SK-N-SH treated with all-trans-retinoic acid at 6 μM for 48 hours (cell line): Measurements from ENCODE around the gene TRMO.

ENCODE experiments used
- ATAC-seq: fragments of 200-7000 bp; cut with Tn5 transposase; 3 replicates; pipeline ENCODE4 v1.9.1; 2020; ENCODE audit warnings: mild to moderate bottlenecking, moderate library complexity
- ARNTL ChIP-seq: fragments of 450-650 bp; formaldehyde crosslinking; IDR thresholded peaks from 2 replicates; pipeline ENCODE4 v1.5.0; 2020; ENCODE audit warnings: low read depth, mild to moderate bottlenecking, moderate library complexity, borderline replicate concordance
- BACH2 ChIP-seq: fragments of 250-450 bp; sonication (Bioruptor Pico); IDR thresholded peaks from 2 replicates; pipeline ENCODE4 v1.9.0; 2021; ENCODE audit warnings: mild to moderate bottlenecking, borderline replicate concordance
- CSDC2 ChIP-seq: fragments of 250-450 bp; sonication (Bioruptor Pico); IDR thresholded peaks from 2 replicates; pipeline ENCODE4 v1.5.0; 2020; ENCODE audit warnings: mild to moderate bottlenecking, moderate library complexity
- ESRRG ChIP-seq: fragments of 250-450 bp; sonication (Bioruptor Pico); IDR thresholded peaks from 2 replicates; pipeline ENCODE4 v1.6.1; 2021; ENCODE audit warnings: mild to moderate bottlenecking
- GLIS3 ChIP-seq: fragments of 250-450 bp; sonication (Bioruptor Pico); IDR thresholded peaks from 2 replicates; pipeline ENCODE4 v1.5.0; 2020; ENCODE audit warnings: mild to moderate bottlenecking, moderate library complexity
- ISL1 ChIP-seq: fragments of 250-450 bp; sonication (Bioruptor Pico); IDR thresholded peaks from 2 replicates; pipeline ENCODE4 v2.1.2; 2022; ENCODE audit warnings: mild to moderate bottlenecking, moderate library complexity
- OSR1 ChIP-seq: fragments of 250-450 bp; sonication (Bioruptor Pico); IDR thresholded peaks from 2 replicates; pipeline ENCODE4 v1.8.0; 2022; ENCODE audit warnings: moderate library complexity, mild to moderate bottlenecking, inconsistent platforms
- PPARA ChIP-seq: fragments of 250-450 bp; sonication (Bioruptor Pico); IDR thresholded peaks from 2 replicates; pipeline ENCODE4 v1.5.0; 2020; ENCODE audit warnings: mild to moderate bottlenecking, borderline replicate concordance
- RARB ChIP-seq: fragments of 250-450 bp; sonication (Bioruptor Pico); IDR thresholded peaks from 2 replicates; pipeline ENCODE4 v1.8.0; 2021; ENCODE audit warnings: mild to moderate bottlenecking, moderate library complexity
- SNAI2 ChIP-seq: fragments of 250-450 bp; sonication (Bioruptor Pico); IDR thresholded peaks from 2 replicates; pipeline ENCODE4 v1.5.0; 2020; ENCODE audit warnings: mild to moderate bottlenecking, moderate library complexity
- TCF4 ChIP-seq: fragments of 250-450 bp; sonication (Bioruptor Pico); IDR thresholded peaks from 2 replicates; pipeline ENCODE4 v1.8.0; 2021; ENCODE audit warnings: mild to moderate bottlenecking, moderate library complexity, borderline replicate concordance
- ZC3H10 ChIP-seq: fragments of 250-450 bp; sonication (Bioruptor Pico); IDR thresholded peaks from 2 replicates; pipeline ENCODE4 v1.5.1; 2021; ENCODE audit warnings: mild to moderate bottlenecking, moderate library complexity
- ZFP3 ChIP-seq: fragments of 250-450 bp; sonication (Bioruptor Pico); IDR thresholded peaks from 2 replicates; pipeline ENCODE4 v1.5.0; 2020; ENCODE audit warnings: mild to moderate bottlenecking, moderate library complexity
- ZFP30 ChIP-seq: fragments of 450-650 bp; formaldehyde crosslinking; IDR thresholded peaks from 2 replicates; pipeline ENCODE4 v1.5.0; 2022; ENCODE audit warnings: mild to moderate bottlenecking, moderate library complexity
- ZNF565 ChIP-seq: fragments of 450-650 bp; formaldehyde crosslinking; conservative IDR thresholded peaks from 2 replicates; pipeline ENCODE4 v1.5.0; 2020; ENCODE audit warnings: low read depth, mild to moderate bottlenecking, moderate library complexity
- ZNF70 ChIP-seq: fragments of 450-650 bp; formaldehyde crosslinking; IDR thresholded peaks from 2 replicates; pipeline ENCODE4 v1.5.0; 2020; ENCODE audit warnings: mild to moderate bottlenecking, moderate library complexity
- ZNF8 ChIP-seq: fragments of 450-650 bp; formaldehyde crosslinking; IDR thresholded peaks from 2 replicates; pipeline ENCODE4 v1.5.0; 2020; ENCODE audit warnings: mild to moderate bottlenecking, moderate library complexity
- TF ChIP-seq, protein P1 (sequence below): fragments of 250-450 bp; sonication (Bioruptor Pico); IDR thresholded peaks from 2 replicates; pipeline ENCODE4 v1.8.0; 2020; ENCODE audit warnings: mild to moderate bottlenecking, moderate library complexity, borderline replicate concordance
- TF ChIP-seq, protein P2 (sequence below): fragments of 250-450 bp; sonication (Bioruptor Pico); IDR thresholded peaks from 2 replicates; pipeline ENCODE4 v1.5.1; 2020; ENCODE audit warnings: low read depth, mild to moderate bottlenecking, moderate library complexity
- TF ChIP-seq, protein P3 (sequence below): fragments of 250-450 bp; sonication (Bioruptor Pico); IDR thresholded peaks from 2 replicates; pipeline ENCODE4 v1.5.0; 2020; ENCODE audit warnings: mild to moderate bottlenecking, moderate library complexity
- TF ChIP-seq, protein P4 (sequence below): fragments of 250-450 bp; sonication (Bioruptor Pico); IDR thresholded peaks from 2 replicates; pipeline ENCODE4 v1.5.1; 2021; ENCODE audit warnings: mild to moderate bottlenecking, moderate library complexity

The TRMO gene

GRCh38 chr9:97941323-97941722, 19.0 kb upstream of the TRMO start:
- ATAC-seq = no peak
- TF ChIP-seq OSR1 (CRISPR knock-in tag) = no peak
- TF ChIP-seq, protein P1, sequence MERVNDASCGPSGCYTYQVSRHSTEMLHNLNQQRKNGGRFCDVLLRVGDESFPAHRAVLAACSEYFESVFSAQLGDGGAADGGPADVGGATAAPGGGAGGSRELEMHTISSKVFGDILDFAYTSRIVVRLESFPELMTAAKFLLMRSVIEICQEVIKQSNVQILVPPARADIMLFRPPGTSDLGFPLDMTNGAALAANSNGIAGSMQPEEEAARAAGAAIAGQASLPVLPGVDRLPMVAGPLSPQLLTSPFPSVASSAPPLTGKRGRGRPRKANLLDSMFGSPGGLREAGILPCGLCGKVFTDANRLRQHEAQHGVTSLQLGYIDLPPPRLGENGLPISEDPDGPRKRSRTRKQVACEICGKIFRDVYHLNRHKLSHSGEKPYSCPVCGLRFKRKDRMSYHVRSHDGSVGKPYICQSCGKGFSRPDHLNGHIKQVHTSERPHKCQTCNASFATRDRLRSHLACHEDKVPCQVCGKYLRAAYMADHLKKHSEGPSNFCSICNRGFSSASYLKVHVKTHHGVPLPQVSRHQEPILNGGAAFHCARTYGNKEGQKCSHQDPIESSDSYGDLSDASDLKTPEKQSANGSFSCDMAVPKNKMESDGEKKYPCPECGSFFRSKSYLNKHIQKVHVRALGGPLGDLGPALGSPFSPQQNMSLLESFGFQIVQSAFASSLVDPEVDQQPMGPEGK = no peak
- TF ChIP-seq ZFP30 (CRISPR knock-in tag) = no peak
- TF ChIP-seq ZNF8 = no peak
- TF ChIP-seq CSDC2 (CRISPR knock-in tag) = no peak
- TF ChIP-seq GLIS3 = no peak
- TF ChIP-seq PPARA (CRISPR knock-in tag) = no peak
- no peak for TF ChIP-seq BACH2 (CRISPR knock-in tag)
- TF ChIP-seq, protein P2, sequence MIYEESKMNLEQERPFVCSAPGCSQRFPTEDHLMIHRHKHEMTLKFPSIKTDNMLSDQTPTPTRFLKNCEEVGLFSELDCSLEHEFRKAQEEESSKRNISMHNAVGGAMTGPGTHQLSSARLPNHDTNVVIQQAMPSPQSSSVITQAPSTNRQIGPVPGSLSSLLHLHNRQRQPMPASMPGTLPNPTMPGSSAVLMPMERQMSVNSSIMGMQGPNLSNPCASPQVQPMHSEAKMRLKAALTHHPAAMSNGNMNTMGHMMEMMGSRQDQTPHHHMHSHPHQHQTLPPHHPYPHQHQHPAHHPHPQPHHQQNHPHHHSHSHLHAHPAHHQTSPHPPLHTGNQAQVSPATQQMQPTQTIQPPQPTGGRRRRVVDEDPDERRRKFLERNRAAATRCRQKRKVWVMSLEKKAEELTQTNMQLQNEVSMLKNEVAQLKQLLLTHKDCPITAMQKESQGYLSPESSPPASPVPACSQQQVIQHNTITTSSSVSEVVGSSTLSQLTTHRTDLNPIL = no peak
- TF ChIP-seq ZNF565 (CRISPR knock-in tag) = no peak
- no peak for TF ChIP-seq ESRRG (CRISPR knock-in tag)
- no peak for TF ChIP-seq ZC3H10 (CRISPR knock-in tag)
- TF ChIP-seq ZFP3 (CRISPR knock-in tag) = no peak
- no peak for TF ChIP-seq ISL1 (CRISPR knock-in tag)
- TF ChIP-seq RARB (CRISPR knock-in tag) = no peak
- TF ChIP-seq, protein P3, sequence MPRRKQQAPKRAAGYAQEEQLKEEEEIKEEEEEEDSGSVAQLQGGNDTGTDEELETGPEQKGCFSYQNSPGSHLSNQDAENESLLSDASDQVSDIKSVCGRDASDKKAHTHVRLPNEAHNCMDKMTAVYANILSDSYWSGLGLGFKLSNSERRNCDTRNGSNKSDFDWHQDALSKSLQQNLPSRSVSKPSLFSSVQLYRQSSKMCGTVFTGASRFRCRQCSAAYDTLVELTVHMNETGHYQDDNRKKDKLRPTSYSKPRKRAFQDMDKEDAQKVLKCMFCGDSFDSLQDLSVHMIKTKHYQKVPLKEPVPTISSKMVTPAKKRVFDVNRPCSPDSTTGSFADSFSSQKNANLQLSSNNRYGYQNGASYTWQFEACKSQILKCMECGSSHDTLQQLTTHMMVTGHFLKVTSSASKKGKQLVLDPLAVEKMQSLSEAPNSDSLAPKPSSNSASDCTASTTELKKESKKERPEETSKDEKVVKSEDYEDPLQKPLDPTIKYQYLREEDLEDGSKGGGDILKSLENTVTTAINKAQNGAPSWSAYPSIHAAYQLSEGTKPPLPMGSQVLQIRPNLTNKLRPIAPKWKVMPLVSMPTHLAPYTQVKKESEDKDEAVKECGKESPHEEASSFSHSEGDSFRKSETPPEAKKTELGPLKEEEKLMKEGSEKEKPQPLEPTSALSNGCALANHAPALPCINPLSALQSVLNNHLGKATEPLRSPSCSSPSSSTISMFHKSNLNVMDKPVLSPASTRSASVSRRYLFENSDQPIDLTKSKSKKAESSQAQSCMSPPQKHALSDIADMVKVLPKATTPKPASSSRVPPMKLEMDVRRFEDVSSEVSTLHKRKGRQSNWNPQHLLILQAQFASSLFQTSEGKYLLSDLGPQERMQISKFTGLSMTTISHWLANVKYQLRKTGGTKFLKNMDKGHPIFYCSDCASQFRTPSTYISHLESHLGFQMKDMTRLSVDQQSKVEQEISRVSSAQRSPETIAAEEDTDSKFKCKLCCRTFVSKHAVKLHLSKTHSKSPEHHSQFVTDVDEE = no peak
- no peak for TF ChIP-seq SNAI2 (CRISPR knock-in tag)
- no peak for TF ChIP-seq TCF4 (CRISPR knock-in tag)
- TF ChIP-seq ARNTL (CRISPR knock-in tag) = no peak
- TF ChIP-seq, protein P4, sequence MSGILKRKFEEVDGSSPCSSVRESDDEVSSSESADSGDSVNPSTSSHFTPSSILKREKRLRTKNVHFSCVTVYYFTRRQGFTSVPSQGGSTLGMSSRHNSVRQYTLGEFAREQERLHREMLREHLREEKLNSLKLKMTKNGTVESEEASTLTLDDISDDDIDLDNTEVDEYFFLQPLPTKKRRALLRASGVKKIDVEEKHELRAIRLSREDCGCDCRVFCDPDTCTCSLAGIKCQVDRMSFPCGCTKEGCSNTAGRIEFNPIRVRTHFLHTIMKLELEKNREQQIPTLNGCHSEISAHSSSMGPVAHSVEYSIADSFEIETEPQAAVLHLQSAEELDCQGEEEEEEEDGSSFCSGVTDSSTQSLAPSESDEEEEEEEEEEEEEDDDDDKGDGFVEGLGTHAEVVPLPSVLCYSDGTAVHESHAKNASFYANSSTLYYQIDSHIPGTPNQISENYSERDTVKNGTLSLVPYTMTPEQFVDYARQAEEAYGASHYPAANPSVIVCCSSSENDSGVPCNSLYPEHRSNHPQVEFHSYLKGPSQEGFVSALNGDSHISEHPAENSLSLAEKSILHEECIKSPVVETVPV = no peak

DNA sequence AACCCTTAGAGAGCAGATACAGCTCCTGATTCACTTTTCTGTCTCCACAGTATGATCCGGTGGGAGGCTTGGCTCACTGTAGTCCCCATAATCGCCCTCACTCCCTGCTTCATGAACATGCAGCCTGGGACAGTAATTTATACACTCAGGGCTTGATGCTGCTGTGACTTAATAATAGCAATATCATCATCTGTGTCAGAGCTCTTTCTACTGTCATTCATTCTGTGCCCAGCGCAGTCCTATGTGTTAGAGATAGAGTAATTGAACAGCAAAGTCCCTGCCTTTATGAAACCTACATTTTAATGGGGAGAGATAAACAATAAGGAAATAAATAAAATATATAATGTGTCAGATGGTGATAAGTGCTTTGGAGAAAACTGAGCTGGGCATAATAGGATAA, 18.4 kb upstream of the TRMO start:
- TF ChIP-seq ZNF565 (CRISPR knock-in tag) = no peak
- no peak for ATAC-seq

- no peak for ATAC-seq
Observed at GRCh38 chr9:97940233-97940632, 17.9 kb upstream of the TRMO start.

DNA sequence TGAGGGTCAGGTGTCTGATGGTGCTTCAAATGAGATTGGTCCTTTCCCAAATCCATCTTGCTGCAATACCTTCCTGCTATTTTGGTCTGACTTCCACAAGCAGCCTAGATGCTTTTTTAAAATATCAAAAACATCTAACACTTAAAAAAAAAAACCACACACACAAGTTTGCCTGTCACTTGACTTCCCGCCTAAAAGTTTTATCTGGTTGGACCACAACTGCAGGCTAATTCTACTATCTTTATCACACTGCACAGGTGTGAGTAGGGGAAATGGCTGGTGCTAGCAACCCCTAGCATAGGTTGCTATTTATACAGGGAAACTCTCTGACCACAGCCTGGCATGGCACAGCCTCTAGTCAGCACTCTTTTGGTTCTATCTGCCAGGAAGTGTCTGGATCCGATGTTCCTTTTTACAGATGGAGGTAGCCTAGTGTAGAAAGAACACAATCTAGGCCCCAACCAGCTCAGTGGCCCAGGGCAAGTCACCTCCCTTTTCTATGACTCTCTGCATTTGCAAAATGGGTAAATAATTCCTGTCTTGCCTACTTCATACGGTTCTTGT, 15.9 kb upstream of the TRMO start, which contains the start of gene HEMGN:
Gene HEMGN, minus strand, starts transcription at position 92 of the 564 bp plus-strand sequence. Its CDS starts 36 bp downstream, at position 56.
- TF ChIP-seq PPARA (CRISPR knock-in tag) = no peak
- TF ChIP-seq, protein P3 = no peak
- TF ChIP-seq ZNF70 (CRISPR knock-in tag) = no peak
- no peak for TF ChIP-seq RARB (CRISPR knock-in tag)
- ATAC-seq = no peak

More at GRCh38 chr9:97940233-97940632, 17.9 kb upstream of the TRMO start:
- no peak for TF ChIP-seq ESRRG (CRISPR knock-in tag)
- TF ChIP-seq ZFP3 (CRISPR knock-in tag) = no peak
- TF ChIP-seq ZNF8 = no peak
- no peak for TF ChIP-seq TCF4 (CRISPR knock-in tag)
- TF ChIP-seq, all 23 proteins: peak for 0
